Measurements from ENCODE around the gene WNT9A.

DNA sequence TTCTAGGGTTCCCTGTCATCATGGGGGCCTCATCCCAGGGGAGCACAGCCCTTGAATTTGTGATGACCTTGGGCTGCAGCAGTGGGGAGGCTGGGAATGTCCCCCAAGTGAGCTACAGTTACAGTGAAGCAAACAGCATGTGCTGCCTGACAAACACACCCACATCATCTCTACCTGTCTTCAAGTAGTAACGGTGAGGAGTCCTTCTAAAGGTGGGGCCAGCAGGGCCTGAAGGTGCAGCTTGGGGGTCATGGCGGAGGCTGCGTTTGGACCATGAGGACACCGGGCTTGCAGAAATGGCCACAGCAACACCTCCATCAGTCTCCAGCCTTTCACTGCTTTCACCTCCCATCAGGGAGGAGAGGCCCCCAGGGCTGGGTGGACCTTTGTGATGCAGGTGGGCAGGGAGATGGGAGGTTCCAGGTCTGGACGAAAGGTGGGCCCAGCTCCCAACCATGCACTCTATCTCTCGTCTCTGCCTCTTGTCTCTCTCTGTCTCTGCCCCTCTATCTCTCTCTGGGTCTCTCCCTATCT, 55.7 kb downstream of the WNT9A start:
- TF ChIP-seq TCF4 (CRISPR knock-in tag; IDR thresholded peaks at IDR 0.05; ENCODE audit: borderline replicate concordance) (no peak), ESRRG (CRISPR knock-in tag; IDR thresholded peaks at IDR 0.05) (no peak), ZNF8 (CRISPR knock-in tag; IDR thresholded peaks at IDR 0.05) (no peak)
